ENCODE measurements around the gene RASSF1. TPM values are rescaled to one million over a fixed set of nuclear protein-coding genes. Genes with fewer than 3 reads are reported as not detected.

The RASSF1 gene
- total and polyA plus RNA-seq, 2 of the 13 experiments (the other 11 are each of a cell fraction or from before 2014, with no cell fraction given): 10.2 to 27.5 TPM

DNA sequence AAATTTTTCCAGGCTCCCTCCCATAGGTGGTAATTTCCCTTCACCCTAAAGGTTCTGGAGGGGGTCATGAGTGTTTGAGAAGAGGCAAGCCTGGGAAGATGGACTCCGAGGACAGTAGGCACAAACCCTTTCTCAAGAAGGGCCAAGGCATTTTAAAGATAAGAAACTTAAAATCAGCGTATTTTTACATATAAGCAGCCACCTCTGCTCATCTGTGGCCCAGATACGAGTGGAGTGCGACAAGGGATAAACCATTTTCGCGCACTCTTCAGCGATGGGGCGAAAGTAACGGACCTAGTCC, 539 bp downstream of the RASSF1 start:
- Histone ChIP-seq H3K4me2 (ENCODE audit: low read depth, low read length) (no peak overlapping the region), H4K20me1 (ENCODE audit: insufficient read depth, low read length) (no peaks in the 10 kb centered on the region; the same call in 1 of the 2 replicates), H3K27ac (ENCODE audit: extremely low read length, insufficient read depth, low read length) (no peak overlapping the region), H2AFZ (ENCODE audit: low read length) (no peak overlapping the region), H3K4me3 (replicated peaks in 1 of 3; ENCODE audit: insufficient read depth in 1 of 3, low read depth in 2 of 3, low read length in 3 of 3) (no peak overlapping the region), H3K27me3 (ENCODE audit: control insufficient read depth in 1 of 2, insufficient read depth in 2 of 2, low read length in 2 of 2) (peaks cover 1 to 2% of the 10 kb centered on the region in 2 experiments; a peak in 1 of 5 replicates), H3K79me2 (ENCODE audit: insufficient read depth, low read length) (peaks cover 18% of the 10 kb centered on the region), H3K9ac (ENCODE audit: insufficient read depth, low read depth, low read length) (no peak overlapping the region), H3K36me3 (replicated peaks in 1 of 2; ENCODE audit: control insufficient read depth in 1 of 2, insufficient read depth in 2 of 2, low read length in 2 of 2) (no peaks in the 10 kb centered on the region), H3K9me3 (ENCODE audit: low read length) (no peaks in the 10 kb centered on the region), H3K4me1 (ENCODE audit: insufficient read depth, low read length) (peaks cover 57% of the 10 kb centered on the region)
- intact Hi-C loops (cut with micrococcal nuclease; ENCODE audit: unreplicated experiment) (loop anchor here (10.0 kb wide), 1 partner anchor 205 kb away; no protein-coding TSS in a partner anchor), in situ Hi-C loops (cut with HindIII; ENCODE audit: extremely low pct_ligation_motif_present, low pct_unique_long_range_greater_than_20kb) (loop anchor here (10.0 kb wide), 1 partner anchor 205 kb away; no protein-coding TSS in a partner anchor)
- ATAC-seq (no peak), FAIRE-seq (no peak), DNase-seq (ENCODE audit: low spot score) (no peak)
- POLR2A ChIA-PET: no interaction called here
- CTCF ChIA-PET (ENCODE audit: low intra/inter-chr PET ratio, low total read pairs): no interaction called here
- TF ChIP-seq KMT2A (CRISPR knock-in tag; IDR thresholded peaks at IDR 0.05) (no peak), ZNF607 (CRISPR knock-in tag; IDR thresholded peaks at IDR 0.05; ENCODE audit: borderline replicate concordance) (no peak), ZNF704 (CRISPR knock-in tag; IDR thresholded peaks at IDR 0.05; ENCODE audit: borderline replicate concordance) (no peak), ZFP36L2 (CRISPR knock-in tag; IDR thresholded peaks at IDR 0.05) (no peak), SMAD1 (CRISPR knock-in tag; IDR thresholded peaks at IDR 0.05; ENCODE audit: borderline replicate concordance, low read depth) (no peak), SNAPC4 (CRISPR knock-in tag; IDR thresholded peaks at IDR 0.05) (no peak), MYNN (CRISPR knock-in tag; IDR thresholded peaks at IDR 0.05; ENCODE audit: low read depth) (no peak), CHD4 (IDR thresholded peaks at IDR 0.05; ENCODE audit: borderline replicate concordance, low read length) (no peak), HOXA3 (CRISPR knock-in tag; IDR thresholded peaks at IDR 0.05) (no peak)
- BruUV-seq (replicated peaks): no TSS peak
- WGBS (ENCODE audit: low lambda C conversion rate): 91% methylated on average over 9 of the region's 9 CpGs
